ENCODE measurements around the gene EPN1. TPM values are rescaled to one million over a fixed set of nuclear protein-coding genes. Genes with fewer than 3 reads are reported as not detected.
A peak's percentile ranks its signal among the peaks of the same experiment; 100 is the strongest.

EPN1 gene
- total and polyA plus RNA-seq, 4 donors, result 66.8 to 87.8 (median 71.6) TPM

- Histone ChIP-seq H3K4me3 (ENCODE audit: low read length in 2 of 2) (no peak overlapping the region), H3K27ac (ENCODE audit: low read depth in 1 of 2, low read length in 2 of 2) (no peak overlapping the region), H3K36me3 (ENCODE audit: control insufficient read depth in 1 of 2, insufficient read depth in 2 of 2, low read length in 1 of 2) (peaks cover 3 to 18% of the 10 kb centered on the region in 2 donors), H3K9me3 (ENCODE audit: control insufficient read depth, low read length) (no peaks in the 10 kb centered on the region), H3K27me3 (ENCODE audit: control insufficient read depth in 1 of 2, insufficient read depth in 2 of 2, low read length in 1 of 2) (no peaks in the 10 kb centered on the region), H3K4me1 (ENCODE audit: control insufficient read depth in 1 of 2, insufficient read depth in 2 of 2, low read length in 2 of 2) (no peaks in the 10 kb centered on the region)
- DNase-seq, result no peak
- 85 to 90% methylated on average over 17 to 20 of the region's 20 CpGs for WGBS, 2 donors
- no peak for ATAC-seq (ENCODE audit: low FRiP score)
- intact Hi-C loops (cut with DNase I), result no loop called here
Measured at GRCh38 chr19:55663846-55664536, 11.0 kb upstream of the EPN1 start.

DNA sequence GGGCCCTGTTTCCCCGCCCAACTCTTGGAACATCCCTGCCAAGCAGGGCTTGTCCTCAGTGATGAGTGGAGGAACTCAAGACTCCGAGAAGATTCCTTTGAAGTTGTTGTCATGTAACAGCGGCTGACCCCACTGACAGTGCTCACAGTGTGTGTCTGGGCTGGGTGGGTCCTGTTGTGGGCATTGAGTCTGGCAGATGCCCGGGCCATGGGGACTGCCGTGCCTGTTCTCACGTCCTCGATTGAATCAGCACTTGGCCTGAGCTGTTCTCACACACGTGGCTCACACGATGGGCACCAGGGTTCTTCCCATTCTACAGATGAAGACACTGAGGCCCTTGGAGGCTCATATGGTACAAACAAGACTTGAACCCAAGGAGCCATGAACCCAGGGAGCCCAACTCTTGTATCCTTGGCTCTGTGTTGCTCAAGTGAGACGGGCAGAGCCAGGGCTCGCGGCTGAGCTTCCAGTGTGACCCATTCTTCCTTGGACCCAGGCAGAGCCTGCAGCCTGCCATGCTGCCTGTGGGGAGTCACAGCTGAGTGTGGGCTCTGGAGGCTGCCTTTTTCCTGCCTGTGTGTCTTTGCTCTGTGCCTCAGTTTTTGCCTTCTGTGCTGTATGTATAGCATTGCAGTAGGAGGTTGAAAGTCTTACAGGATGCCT, 8.6 kb upstream of the EPN1 start:
- DNase-seq, result no peak
- Histone ChIP-seq H3K9me3 (ENCODE audit: control insufficient read depth, low read length) (no peaks in the 10 kb centered on the region), H3K27me3 (ENCODE audit: control insufficient read depth in 1 of 2, insufficient read depth in 2 of 2, low read length in 1 of 2) (no peaks in the 10 kb centered on the region), H3K36me3 (ENCODE audit: control insufficient read depth in 1 of 2, insufficient read depth in 2 of 2, low read length in 1 of 2) (peaks cover 6 to 21% of the 10 kb centered on the region in 2 donors), H3K4me1 (ENCODE audit: control insufficient read depth in 1 of 2, insufficient read depth in 2 of 2, low read length in 2 of 2) (no peaks in the 10 kb centered on the region), H3K4me3 (ENCODE audit: low read length in 2 of 2) (no peak overlapping the region), H3K27ac (ENCODE audit: low read depth in 1 of 2, low read length in 2 of 2) (no peak overlapping the region)
- no peak for ATAC-seq (ENCODE audit: low FRiP score)
- whole genome bisulfite sequencing, 2 donors, result 83 to 84% methylated on average over 12 of the region's 12 CpGs
- intact Hi-C loops (cut with DNase I), result no loop called here

DNA sequence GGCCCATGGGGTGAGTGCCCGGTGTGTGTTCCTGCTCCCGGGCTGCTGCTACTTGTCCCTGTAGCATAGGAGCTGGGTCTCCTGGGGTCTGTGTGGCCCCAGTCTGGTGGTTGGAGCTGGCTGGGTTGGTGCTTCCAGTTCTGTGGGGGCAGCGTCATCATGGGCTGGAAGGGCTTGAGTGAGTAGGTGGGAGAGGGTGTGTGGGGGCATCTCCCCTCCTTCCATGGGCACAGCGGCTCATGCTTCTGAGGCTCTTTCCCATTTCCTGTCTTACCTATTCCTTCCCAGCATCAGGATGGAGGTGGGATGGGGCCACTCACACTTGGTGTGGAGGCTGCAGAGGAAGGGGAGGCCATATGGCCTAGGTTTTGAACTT, 8.0 kb upstream of the EPN1 start:
- Histone ChIP-seq H3K36me3 (ENCODE audit: control insufficient read depth in 1 of 2, insufficient read depth in 2 of 2, low read length in 1 of 2) (peaks cover 6 to 21% of the 10 kb centered on the region in 2 donors), H3K27me3 (ENCODE audit: control insufficient read depth in 1 of 2, insufficient read depth in 2 of 2, low read length in 1 of 2) (no peaks in the 10 kb centered on the region), H3K9me3 (ENCODE audit: control insufficient read depth, low read length) (no peaks in the 10 kb centered on the region), H3K4me3 (ENCODE audit: low read length in 2 of 2) (no peak overlapping the region), H3K4me1 (ENCODE audit: control insufficient read depth in 1 of 2, insufficient read depth in 2 of 2, low read length in 2 of 2) (no peaks in the 10 kb centered on the region), H3K27ac (ENCODE audit: low read depth in 1 of 2, low read length in 2 of 2) (no peak overlapping the region)
- intact Hi-C loops (cut with DNase I), result no loop called here
- DNase-seq (no peak), ATAC-seq (ENCODE audit: low FRiP score) (no peak)
- 90 to 93% methylated on average over 4 of the region's 4 CpGs for WGBS, 2 donors

- Histone ChIP-seq H3K4me3 (ENCODE audit: low read length in 2 of 2) (no peak overlapping the region), H3K27ac (ENCODE audit: low read depth in 1 of 2, low read length in 2 of 2) (no peak overlapping the region), H3K36me3 (ENCODE audit: control insufficient read depth in 1 of 2, insufficient read depth in 2 of 2, low read length in 1 of 2) (peaks cover 6 to 21% of the 10 kb centered on the region in 2 donors), H3K4me1 (ENCODE audit: control insufficient read depth in 1 of 2, insufficient read depth in 2 of 2, low read length in 2 of 2) (no peaks in the 10 kb centered on the region), H3K27me3 (ENCODE audit: control insufficient read depth in 1 of 2, insufficient read depth in 2 of 2, low read length in 1 of 2) (no peaks in the 10 kb centered on the region), H3K9me3 (ENCODE audit: control insufficient read depth, low read length) (no peaks in the 10 kb centered on the region)
- DNase-seq (no peak), ATAC-seq (ENCODE audit: low FRiP score) (no peak)
- 83 to 84% methylated on average over 12 of the region's 12 CpGs for WGBS, 2 donors
- intact Hi-C loops (cut with DNase I), result no loop called here
Measured at GRCh38 chr19:55667511-55667910, 7.5 kb upstream of the EPN1 start.

DNA sequence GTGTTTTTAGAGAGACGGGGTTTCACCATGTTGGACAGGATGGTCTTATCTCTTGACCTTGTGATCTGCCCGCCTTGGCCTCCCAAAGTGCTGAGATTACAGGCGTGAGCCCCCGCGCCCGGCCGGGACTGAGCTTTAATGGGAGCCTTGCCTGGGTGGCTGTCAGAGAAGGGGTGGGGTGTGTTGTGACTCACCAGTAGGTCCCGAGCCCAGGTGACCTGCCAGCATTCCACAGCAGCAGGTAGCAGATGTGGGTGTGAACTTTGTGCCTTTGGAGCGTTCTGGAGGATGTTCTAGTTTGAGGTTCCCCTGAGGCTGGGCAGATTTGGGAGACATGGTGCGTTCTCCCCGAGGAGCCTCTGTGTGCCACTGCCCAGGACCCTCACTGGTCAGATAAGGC, 7.1 kb upstream of the EPN1 start:
- Histone ChIP-seq H3K27me3 (ENCODE audit: control insufficient read depth in 1 of 2, insufficient read depth in 2 of 2, low read length in 1 of 2) (no peaks in the 10 kb centered on the region), H3K4me1 (ENCODE audit: control insufficient read depth in 1 of 2, insufficient read depth in 2 of 2, low read length in 2 of 2) (no peaks in the 10 kb centered on the region), H3K36me3 (ENCODE audit: control insufficient read depth in 1 of 2, insufficient read depth in 2 of 2, low read length in 1 of 2) (peaks cover 3 to 18% of the 10 kb centered on the region in 2 donors), H3K27ac (ENCODE audit: low read depth in 1 of 2, low read length in 2 of 2) (no peak overlapping the region), H3K9me3 (ENCODE audit: control insufficient read depth, low read length) (no peaks in the 10 kb centered on the region), H3K4me3 (ENCODE audit: low read length in 2 of 2) (no peak overlapping the region)
- no peak for ATAC-seq (ENCODE audit: low FRiP score)
- intact Hi-C loops (cut with DNase I), result no loop called here
- 75 to 79% methylated on average over 11 of the region's 11 CpGs for WGBS, 2 donors
- no peak for DNase-seq

GRCh38 chr19:55668603-55669348, 6.2 kb upstream of the EPN1 start:
- intact Hi-C loops (cut with DNase I), result no loop called here
- no peak for ATAC-seq (ENCODE audit: low FRiP score)

DNA sequence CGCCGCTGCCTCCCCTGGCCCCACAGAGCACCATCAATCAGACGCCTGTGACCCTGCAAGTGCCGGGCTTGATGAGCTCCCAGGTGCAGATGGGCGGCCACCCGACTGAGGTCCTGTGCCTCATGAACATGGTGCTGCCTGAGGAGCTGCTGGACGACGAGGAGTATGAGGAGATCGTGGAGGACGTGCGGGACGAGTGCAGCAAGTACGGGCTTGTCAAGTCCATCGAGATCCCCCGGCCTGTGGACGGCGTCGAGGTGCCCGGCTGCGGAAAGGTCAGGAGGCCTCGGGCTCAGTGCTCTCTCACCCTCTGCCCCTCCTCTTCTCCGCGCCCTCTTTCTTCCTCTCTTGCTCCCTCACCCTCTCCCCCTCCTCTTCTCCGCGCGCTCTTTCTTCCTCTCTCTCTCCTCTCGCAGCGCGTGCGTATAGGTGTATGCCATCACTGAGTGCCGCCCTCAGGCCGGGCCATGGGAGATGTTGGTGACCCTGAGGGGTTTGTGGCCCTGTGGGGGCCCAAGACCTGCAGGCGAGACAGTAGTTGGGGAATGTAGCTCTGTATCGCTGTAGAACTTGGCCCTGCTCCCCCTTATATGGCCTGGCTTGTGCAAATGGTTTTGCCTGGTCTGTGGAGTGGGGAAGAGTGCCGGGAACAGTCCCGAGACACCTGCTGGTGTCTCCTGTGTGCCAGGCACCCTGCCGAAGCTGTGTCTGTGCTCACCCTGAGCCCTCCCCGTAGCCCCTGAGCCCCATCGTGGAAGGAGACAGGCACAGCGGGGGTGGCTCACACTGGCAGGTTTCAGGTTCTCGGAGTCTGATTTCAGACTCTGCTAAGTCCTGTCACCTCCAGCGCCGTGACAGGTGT, 5.4 kb upstream of the EPN1 start:
- ATAC-seq (ENCODE audit: low FRiP score), result no peak
- H3K27me3 ChIP-seq (ENCODE audit: control insufficient read depth in 1 of 2, insufficient read depth in 2 of 2, low read length in 1 of 2), result no peaks in the 10 kb centered on the region
- peaks cover 3 to 12% of the 10 kb centered on the region in 2 donors for H3K36me3 ChIP-seq (ENCODE audit: control insufficient read depth in 1 of 2, insufficient read depth in 2 of 2, low read length in 1 of 2)
- no peak overlapping the region for H3K27ac ChIP-seq (ENCODE audit: low read depth in 1 of 2, low read length in 2 of 2)
- H3K9me3 ChIP-seq (ENCODE audit: control insufficient read depth, low read length), result no peaks in the 10 kb centered on the region
- H3K4me3 ChIP-seq (ENCODE audit: low read length in 2 of 2), result no peak overlapping the region
- intact Hi-C loops (cut with DNase I), result no loop called here
- peak in 1 of 2 donors; percentile 34 for DNase-seq
- no peaks in the 10 kb centered on the region for H3K4me1 ChIP-seq (ENCODE audit: control insufficient read depth in 1 of 2, insufficient read depth in 2 of 2, low read length in 2 of 2)
- 87% methylated on average over 41 to 43 of the region's 43 CpGs for WGBS, 2 donors

More at GRCh38 chr19:55668603-55669348, 6.2 kb upstream of the EPN1 start:
- Histone ChIP-seq H3K27me3 (ENCODE audit: control insufficient read depth in 1 of 2, insufficient read depth in 2 of 2, low read length in 1 of 2) (no peaks in the 10 kb centered on the region), H3K9me3 (ENCODE audit: control insufficient read depth, low read length) (no peaks in the 10 kb centered on the region), H3K27ac (ENCODE audit: low read depth in 1 of 2, low read length in 2 of 2) (no peak overlapping the region), H3K4me1 (ENCODE audit: control insufficient read depth in 1 of 2, insufficient read depth in 2 of 2, low read length in 2 of 2) (no peaks in the 10 kb centered on the region), H3K4me3 (ENCODE audit: low read length in 2 of 2) (no peak overlapping the region), H3K36me3 (ENCODE audit: control insufficient read depth in 1 of 2, insufficient read depth in 2 of 2, low read length in 1 of 2) (peaks cover 3 to 12% of the 10 kb centered on the region in 2 donors)
- 86 to 87% methylated on average over 30 of the region's 30 CpGs for WGBS, 2 donors
- DNase-seq, result peak in 1 of 2 donors; percentile 43

- H3K4me1 ChIP-seq (ENCODE audit: control insufficient read depth in 1 of 2, insufficient read depth in 2 of 2, low read length in 2 of 2), result no peaks in the 10 kb centered on the region
- WGBS, 2 donors, result 78% methylated on average over 23 of the region's 23 CpGs
- peak; percentile 47 to 88 for DNase-seq
- H3K9me3 ChIP-seq (ENCODE audit: control insufficient read depth, low read length), result no peaks in the 10 kb centered on the region
- H3K4me3 ChIP-seq (ENCODE audit: low read length in 2 of 2), result no peak overlapping the region
- H3K27ac ChIP-seq (ENCODE audit: low read depth in 1 of 2, low read length in 2 of 2), result no peak overlapping the region
- ATAC-seq (ENCODE audit: low FRiP score), result peak; percentile 59
- H3K27me3 ChIP-seq (ENCODE audit: control insufficient read depth in 1 of 2, insufficient read depth in 2 of 2, low read length in 1 of 2), result no peaks in the 10 kb centered on the region
- intact Hi-C loops (cut with DNase I), result no loop called here
- peaks cover 3 to 12% of the 10 kb centered on the region in 2 donors for H3K36me3 ChIP-seq (ENCODE audit: control insufficient read depth in 1 of 2, insufficient read depth in 2 of 2, low read length in 1 of 2)
Measured at GRCh38 chr19:55670280-55671053, 4.6 kb upstream of the EPN1 start.
